Measurements from ENCODE around the gene LRRC4C. TPM values are rescaled to one million over a fixed set of nuclear protein-coding genes. Genes with fewer than 3 reads are reported as not detected.

Gene LRRC4C
- total RNA-seq, 1 experiment from 2014 or later: 0.13 TPM

GRCh38 chr11:40894501-40894900 is 565.0 kb downstream of the LRRC4C start:
- Histone ChIP-seq H2BK5ac (ENCODE audit: insufficient read length, low read length) (no peak overlapping the region), H3K23ac (ENCODE audit: insufficient read length, low read depth, low read length) (no peak overlapping the region), H3T11ph (ENCODE audit: low read length) (no peak overlapping the region), H2BK120ac (ENCODE audit: low read depth, low read length, poor library complexity, severe bottlenecking) (no peak overlapping the region), H4K91ac (ENCODE audit: insufficient read length, low read depth, low read length) (no peak overlapping the region), H3K79me1 (ENCODE audit: insufficient read depth, low read depth, low read length, poor library complexity, severe bottlenecking) (no peaks in the 10 kb centered on the region), H2BK20ac (ENCODE audit: low read depth, low read length, poor library complexity, severe bottlenecking) (no peak overlapping the region), H2BK15ac (ENCODE audit: low read depth, low read length) (no peak overlapping the region), H3K56ac (ENCODE audit: insufficient read length, low read depth, low read length) (no peak overlapping the region), H4K20me1 (ENCODE audit: control insufficient read depth, insufficient read depth, insufficient read length) (no peaks in the 10 kb centered on the region), H3K9me3 (ENCODE audit: control insufficient read depth, low read depth, low read length) (no peaks in the 10 kb centered on the region), H3K9ac (ENCODE audit: extremely low read depth, insufficient read length, low read length) (no peak overlapping the region), H3K79me2 (ENCODE audit: insufficient read depth, low read length) (no peaks in the 10 kb centered on the region), H2AK5ac (ENCODE audit: insufficient read length, low read length) (no peak overlapping the region), H3K4ac (ENCODE audit: low read depth, low read length) (no peak overlapping the region), H4K8ac (replicated peaks; ENCODE audit: insufficient read length, low read depth, low read length) (no peak overlapping the region), H3K14ac (ENCODE audit: insufficient read depth, low read length) (no peak overlapping the region), H3K23me2 (ENCODE audit: insufficient read length, low read depth, low read length, poor library complexity, severe bottlenecking) (no peaks in the 10 kb centered on the region), H3K4me2 (ENCODE audit: insufficient read depth, insufficient read length, low read length) (no peak overlapping the region), H3K18ac (ENCODE audit: insufficient read length, low read depth, low read length) (no peak overlapping the region), H3K4me1 (ENCODE audit: insufficient read depth, low read length) (no peaks in the 10 kb centered on the region), H3K27ac (ENCODE audit: insufficient read length, low read depth, low read length) (no peak overlapping the region), H2BK12ac (ENCODE audit: insufficient read length, low read depth, low read length) (no peak overlapping the region), H2AFZ (ENCODE audit: low read length) (no peak overlapping the region), H4K5ac (ENCODE audit: insufficient read length, low read depth, low read length) (no peak overlapping the region), H3K27me3 (ENCODE audit: insufficient read depth, low read length) (no peaks in the 10 kb centered on the region)
- WGBS (ENCODE audit: extremely low coverage, insufficient read length, low lambda C conversion rate): no CpG with 5 or more reads among the region's 2 CpGs
- Mint-ChIP-seq H3K9me3 (0 out of 5 replicates have a peak, but pooled peaks cover 0 to 1% of the 10 kb centered on the region in 2 experiments), H3K4me3 (no peak overlapping the region), H3K27ac (no peak overlapping the region), H3K36me3 (ENCODE audit: insufficient read depth in 1 of 3, low read depth in 3 of 3) (no peaks in the 10 kb centered on the region), H3K27me3 (ENCODE audit: low read depth) (no peaks in the 10 kb centered on the region), H3K4me1 (no peaks in the 10 kb centered on the region)
- DNase-seq: no peak
- TF ChIP-seq CTCF (conservative IDR thresholded peaks at IDR 0.05): no peak

All from H9 (cell line).